Hepatocyte (in vitro differentiated cells): ENCODE measurements around the gene DUX4.
"Not testable (repeated sequence)": the region's sequence is repeated elsewhere in the genome, so short reads cannot be mapped to it uniquely, and the experiment has no call there.

Experiments
- CTCF ChIP-seq: fragments of 200-600 bp; sonication (generic); IDR thresholded peaks from 2 replicates; pipeline ENCODE4 v1.5.1; 2016; ENCODE audit warnings: antibody characterized with exemption, mild to moderate bottlenecking; ENCODE audit not compliant: poor library complexity
- EZH2 ChIP-seq: fragments of 200-600 bp; sonication (generic); IDR thresholded peaks from 2 replicates; pipeline ENCODE4 v1.6.1; 2016; ENCODE audit warnings: antibody characterized with exemption, mild to moderate bottlenecking, borderline replicate concordance

- TF ChIP-seq EZH2, CTCF: not testable (repeated sequence)
Observed at GRCh38 chr4:190175436-190175835, 1.9 kb downstream of the DUX4 start.
